Measurements from ENCODE around the gene DPP6. TPM values are rescaled to one million over a fixed set of nuclear protein-coding genes. Genes with fewer than 3 reads are reported as not detected.

DPP6 gene
- polyA plus RNA-seq, 3 donors = 0.06 to 0.68 TPM; not detected in 1

DNA sequence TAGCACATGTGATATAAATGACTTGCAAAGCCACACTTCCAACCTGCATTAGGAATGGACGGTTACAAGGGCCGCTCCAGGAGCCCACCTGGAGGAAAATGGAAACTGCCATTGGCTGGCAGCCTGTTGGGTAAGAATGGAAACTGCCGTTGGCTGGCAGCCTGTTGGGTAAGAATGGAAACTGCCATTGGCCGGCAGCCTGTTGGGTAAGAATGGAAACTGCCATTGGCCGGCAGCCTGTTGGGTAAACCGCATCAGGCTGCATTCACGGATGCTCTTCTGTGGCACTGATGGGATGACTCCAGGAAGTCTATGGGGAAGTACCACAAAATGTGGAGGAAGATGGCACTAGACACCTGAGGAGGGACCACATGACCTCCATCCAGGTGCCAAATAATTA, 143.1 kb downstream of the DPP6 start:
- H3K27ac ChIP-seq (ENCODE audit: low read depth, low read length) = no peak overlapping the region
- WGBS, 3 donors = 88 to 90% (median 90%) methylated on average over 7 of the region's 7 CpGs

DNA sequence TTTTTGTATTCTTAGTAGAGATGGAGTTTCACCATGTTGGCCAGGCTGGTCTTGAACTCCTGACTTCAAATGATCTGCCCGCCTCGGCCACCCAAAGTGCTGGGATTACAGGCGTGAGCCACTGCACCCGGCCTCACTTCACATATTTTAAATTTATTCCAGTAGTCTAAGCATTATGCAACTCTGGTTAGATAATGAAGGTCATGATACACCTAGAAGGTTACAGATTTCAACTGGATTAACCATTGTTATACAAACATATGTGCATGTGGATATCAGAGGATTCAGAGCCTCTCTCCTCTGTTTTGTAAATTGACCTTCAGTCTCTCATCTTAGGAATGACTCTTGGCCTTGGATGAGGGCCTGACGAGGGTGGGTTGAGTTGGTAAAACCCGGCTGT, 146.3 kb downstream of the DPP6 start:
- no peak overlapping the region for H3K27ac ChIP-seq (ENCODE audit: low read depth, low read length)
- WGBS, 3 donors = 68 to 82% (median 68%) methylated on average over 6 of the region's 6 CpGs

DNA sequence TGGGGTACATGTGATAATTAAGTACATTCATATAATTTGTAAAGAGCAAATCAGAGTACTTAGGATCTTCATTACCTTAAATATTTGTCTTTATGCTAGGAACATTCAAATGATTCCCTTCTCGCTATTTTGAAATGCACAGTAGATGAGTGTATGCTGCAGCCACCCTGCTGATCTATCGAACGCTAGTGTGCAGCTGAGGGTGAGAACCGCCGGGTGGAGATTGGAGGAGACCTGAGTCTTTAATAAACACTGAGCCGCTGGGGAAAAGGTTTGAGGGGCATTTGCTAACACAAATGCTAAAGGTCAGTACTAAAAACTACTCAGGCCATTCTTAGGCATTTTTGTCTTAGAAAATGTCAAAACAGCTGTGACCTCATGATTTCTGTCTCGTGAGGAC, 148.0 kb downstream of the DPP6 start:
- no peak overlapping the region for H3K27ac ChIP-seq (ENCODE audit: low read depth, low read length)
- 39 to 50% (median 48%) methylated on average over 7 of the region's 7 CpGs for WGBS, 3 donors

DNA sequence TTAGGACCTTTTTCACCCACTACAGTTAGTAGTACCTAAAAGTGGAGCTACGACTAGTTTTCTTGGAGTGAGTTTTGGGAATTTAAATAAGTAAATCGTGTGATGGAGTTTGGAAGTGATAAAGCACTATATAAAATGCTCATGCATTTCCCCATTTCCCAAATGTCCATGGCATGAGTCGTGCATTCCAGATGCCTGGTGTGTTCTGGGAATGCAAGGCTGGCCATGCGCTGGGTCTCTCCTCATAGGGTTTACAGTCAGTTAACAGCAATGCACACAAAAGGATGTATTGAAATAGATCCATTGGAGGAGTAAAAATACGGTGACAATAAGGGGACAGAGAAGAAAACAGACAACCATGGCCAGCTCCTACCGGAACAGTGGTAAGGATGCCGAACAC, 149.8 kb downstream of the DPP6 start:
- no peak overlapping the region for H3K27ac ChIP-seq (ENCODE audit: low read depth, low read length)
- 63 to 80% (median 78%) methylated on average over 7 of the region's 7 CpGs for whole genome bisulfite sequencing, 3 donors

GRCh38 chr7:154204046-154204445, 151.8 kb downstream of the DPP6 start:
- WGBS, 3 donors = 69 to 80% (median 71%) methylated on average over 4 of the region's 4 CpGs

GRCh38 chr7:154212861-154213260, 160.7 kb downstream of the DPP6 start:
- 68 to 72% (median 70%) methylated on average over 6 of the region's 6 CpGs for WGBS, 3 donors
- no peak overlapping the region for H3K27ac ChIP-seq (ENCODE audit: low read depth, low read length)

More at GRCh38 chr7:154204046-154204445, 151.8 kb downstream of the DPP6 start:
- no peak overlapping the region for H3K27ac ChIP-seq (ENCODE audit: low read depth, low read length)

GRCh38 chr7:154217688-154218340, 165.6 kb downstream of the DPP6 start:
- H3K27ac ChIP-seq (ENCODE audit: low read depth, low read length) = no peak overlapping the region
- 56 to 59% (median 56%) methylated on average over 7 of the region's 7 CpGs for WGBS, 3 donors

DNA sequence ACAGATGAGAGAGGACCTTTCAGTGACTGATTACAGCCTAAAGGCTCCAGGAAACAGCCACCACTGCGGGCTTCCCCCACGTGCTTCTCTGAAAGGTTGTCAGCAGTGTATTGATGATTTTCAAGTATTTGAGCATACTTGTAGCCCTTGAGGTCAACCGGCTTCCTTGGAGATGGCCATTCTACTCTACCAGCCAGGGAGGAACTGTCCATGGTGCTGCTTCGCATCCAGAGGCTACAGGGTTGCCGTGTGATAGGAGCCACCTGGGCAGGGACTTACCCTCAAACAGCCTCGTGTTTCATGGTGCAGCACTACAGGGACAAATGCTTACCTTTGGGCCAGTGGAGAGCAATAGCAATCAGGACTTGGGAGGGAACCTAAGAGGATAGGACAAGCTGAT, 179.5 kb downstream of the DPP6 start:
- 29 to 36% (median 29%) methylated on average over 6 of the region's 6 CpGs for WGBS, 3 donors
- H3K27ac ChIP-seq (ENCODE audit: low read depth, low read length) = no peak overlapping the region

DNA sequence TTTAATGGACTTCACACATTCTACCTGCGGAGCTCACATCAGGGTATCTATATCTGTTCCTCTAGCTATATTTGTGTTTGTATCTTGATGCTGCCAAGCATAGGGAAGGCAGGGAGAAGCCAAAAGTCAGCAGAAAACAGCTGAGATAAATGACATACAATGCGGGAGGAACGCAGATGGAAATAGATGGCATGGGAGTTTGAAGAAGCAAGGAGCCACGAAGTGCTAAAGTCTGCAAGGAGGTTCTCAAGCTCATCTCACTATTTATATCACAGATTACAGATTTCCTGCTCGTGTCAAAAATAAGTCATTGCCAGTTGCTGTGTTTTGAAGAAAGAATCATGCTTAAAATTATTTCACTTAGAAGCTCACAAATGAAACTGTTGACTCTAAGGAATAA, 180.5 kb downstream of the DPP6 start:
- 67 to 78% (median 74%) methylated on average over 5 of the region's 5 CpGs for WGBS, 3 donors
- no peak overlapping the region for H3K27ac ChIP-seq (ENCODE audit: low read depth, low read length)

- 73 to 83% (median 80%) methylated on average over 3 of the region's 3 CpGs for WGBS, 3 donors
- no peak overlapping the region for H3K27ac ChIP-seq (ENCODE audit: low read depth, low read length)
Observed at GRCh38 chr7:154241988-154242387, 189.8 kb downstream of the DPP6 start.

GRCh38 chr7:154242709-154243108, 190.5 kb downstream of the DPP6 start:
- no peak overlapping the region for H3K27ac ChIP-seq (ENCODE audit: low read depth, low read length)

- WGBS, 3 donors = 53 to 85% (median 80%) methylated on average over 6 of the region's 6 CpGs
- no peak overlapping the region for H3K27ac ChIP-seq (ENCODE audit: low read depth, low read length)
Observed at GRCh38 chr7:154252046-154252445, 199.8 kb downstream of the DPP6 start.

- 51 to 64% (median 64%) methylated on average over 6 of the region's 6 CpGs for WGBS, 3 donors
- no peak overlapping the region for H3K27ac ChIP-seq (ENCODE audit: low read depth, low read length)
Observed at GRCh38 chr7:154253810-154254209, 201.6 kb downstream of the DPP6 start.

GRCh38 chr7:154255324-154255723, 203.1 kb downstream of the DPP6 start:
- 17 to 25% (median 18%) methylated on average over 7 of the region's 7 CpGs for WGBS, 3 donors
- no peak overlapping the region for H3K27ac ChIP-seq (ENCODE audit: low read depth, low read length)

DNA sequence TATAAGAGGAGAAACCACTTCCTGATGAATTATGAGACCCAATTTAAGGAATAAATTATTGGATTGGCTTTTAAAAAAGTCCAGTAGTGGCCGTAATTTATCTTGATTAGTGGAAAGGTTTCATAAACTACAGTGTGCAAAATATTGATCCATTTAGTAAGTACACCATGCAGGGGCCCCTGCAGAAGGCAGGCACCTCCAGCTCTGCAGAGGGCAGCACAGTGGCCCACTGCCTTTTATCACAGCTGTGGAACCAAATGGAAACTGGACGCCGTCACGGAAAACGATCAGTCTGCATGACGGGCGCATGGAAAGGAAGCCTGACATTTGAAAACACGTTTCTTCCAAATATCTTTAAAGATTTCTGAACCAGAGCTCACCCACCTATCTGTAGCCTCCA, 204.0 kb downstream of the DPP6 start:
- no peak overlapping the region for H3K27ac ChIP-seq (ENCODE audit: low read depth, low read length)
- WGBS, 3 donors = 67 to 83% (median 76%) methylated on average over 8 of the region's 8 CpGs

DNA sequence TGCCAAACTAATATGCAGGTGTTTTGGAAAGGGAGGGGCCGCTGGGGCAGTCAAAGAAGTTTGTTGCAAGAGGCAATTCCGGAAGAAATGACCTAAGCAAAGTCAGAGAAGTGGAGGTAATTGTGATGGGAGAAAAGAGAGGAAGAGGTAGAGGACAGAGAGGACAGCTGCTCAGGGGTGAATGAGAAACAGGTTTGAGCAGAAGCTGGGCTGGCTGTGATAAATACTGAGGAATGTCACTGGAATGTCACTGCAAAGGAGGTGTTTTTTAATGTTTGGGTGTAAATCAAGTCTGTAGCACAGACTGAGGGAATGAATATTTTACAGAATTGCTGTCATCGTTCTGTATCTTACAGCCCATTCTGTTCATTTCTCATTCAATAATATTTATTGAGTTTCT, 207.2 kb downstream of the DPP6 start:
- WGBS, 3 donors = 50 to 69% (median 57%) methylated on average over 3 of the region's 3 CpGs

GRCh38 chr7:154287356-154287755, 235.2 kb downstream of the DPP6 start:
- no peak overlapping the region for H3K27ac ChIP-seq (ENCODE audit: low read depth, low read length)
- 38 to 42% (median 41%) methylated on average over 8 of the region's 8 CpGs for WGBS, 3 donors

More for the DNA sequence above, 207.2 kb downstream of the DPP6 start:
- no peak overlapping the region for H3K27ac ChIP-seq (ENCODE audit: low read depth, low read length)

GRCh38 chr7:154289119-154289518, 236.9 kb downstream of the DPP6 start:
- H3K27ac ChIP-seq (ENCODE audit: low read depth, low read length) = no peak overlapping the region
- WGBS, 3 donors = 79 to 89% (median 88%) methylated on average over 5 of the region's 5 CpGs

- no peak overlapping the region for H3K27ac ChIP-seq (ENCODE audit: low read depth, low read length)
- WGBS, 3 donors = 56 to 76% (median 64%) methylated on average over 4 of the region's 4 CpGs
Observed at GRCh38 chr7:154296443-154296842, 244.2 kb downstream of the DPP6 start.

- no peak overlapping the region for H3K27ac ChIP-seq (ENCODE audit: low read depth, low read length)
- 66 to 84% (median 78%) methylated on average over 8 of the region's 8 CpGs for WGBS, 3 donors
Observed at GRCh38 chr7:154299736-154300135, 247.5 kb downstream of the DPP6 start.

DNA sequence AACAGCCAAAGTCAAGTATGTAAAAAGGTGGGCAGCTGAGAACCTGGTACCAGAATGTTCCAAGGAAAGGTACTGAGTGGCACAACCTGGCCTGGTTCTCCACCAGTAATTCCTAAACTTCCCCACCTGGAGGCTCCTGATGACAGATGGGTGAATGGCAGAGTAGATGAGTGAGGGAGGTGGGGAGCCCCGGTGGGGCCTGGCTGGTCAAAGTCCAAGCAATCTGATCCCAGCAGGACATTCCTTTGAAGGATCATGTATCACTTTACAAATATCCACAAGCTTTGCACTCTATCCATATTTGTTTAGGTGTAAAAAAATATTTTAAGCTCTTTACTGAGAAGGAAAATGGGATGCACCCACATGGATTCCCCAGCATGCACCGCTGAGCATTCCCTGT, 250.2 kb downstream of the DPP6 start:
- 22 to 67% (median 59%) methylated on average over 2 of the region's 2 CpGs for WGBS, 3 donors
- H3K27ac ChIP-seq (ENCODE audit: low read depth, low read length) = no peak overlapping the region
